SU-DHL-6 (cell line): Measurements from ENCODE around the gene TDRD1.

ENCODE experiments used
- EZH2phosphoT487 ChIP-seq: fragments of 200-600 bp; sonication (generic), shearing (Covaris generic); conservative IDR thresholded peaks from 2 replicates; pipeline ENCODE4 v1.6.1; 2018; ENCODE audit warnings: mild to moderate bottlenecking, antibody characterized with exemption, low read length, moderate library complexity, mixed read lengths
- TF ChIP-seq, protein P1 (sequence below): fragments of 200-600 bp; sonication (generic); IDR thresholded peaks from one replicate; pipeline ENCODE4 v1.5.1; 2017; ENCODE audit warnings: antibody characterized with exemption, mild to moderate bottlenecking, low read length, moderate library complexity; ENCODE audit not compliant: insufficient read depth, poor library complexity, severe bottlenecking

DNA sequence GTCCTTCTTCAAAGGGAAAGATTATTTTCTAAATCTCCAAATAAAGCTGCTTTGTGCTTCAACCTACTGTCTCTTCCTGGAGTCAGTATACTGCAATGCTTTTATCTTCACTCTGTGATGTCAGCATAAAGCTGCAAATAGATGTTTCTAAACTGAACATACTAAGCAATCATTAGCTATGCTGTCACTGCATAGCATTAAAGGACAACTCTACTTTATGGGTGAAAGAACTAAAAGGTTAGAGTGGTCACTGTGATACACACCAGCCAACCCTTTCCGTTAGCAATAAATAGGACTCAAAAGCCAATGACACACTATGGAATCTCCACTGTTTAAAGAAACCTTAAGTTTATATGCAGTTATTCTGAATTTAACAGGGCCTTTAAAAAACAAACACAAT lies 6.9 kb upstream of the TDRD1 start:
- TF ChIP-seq, protein P1, sequence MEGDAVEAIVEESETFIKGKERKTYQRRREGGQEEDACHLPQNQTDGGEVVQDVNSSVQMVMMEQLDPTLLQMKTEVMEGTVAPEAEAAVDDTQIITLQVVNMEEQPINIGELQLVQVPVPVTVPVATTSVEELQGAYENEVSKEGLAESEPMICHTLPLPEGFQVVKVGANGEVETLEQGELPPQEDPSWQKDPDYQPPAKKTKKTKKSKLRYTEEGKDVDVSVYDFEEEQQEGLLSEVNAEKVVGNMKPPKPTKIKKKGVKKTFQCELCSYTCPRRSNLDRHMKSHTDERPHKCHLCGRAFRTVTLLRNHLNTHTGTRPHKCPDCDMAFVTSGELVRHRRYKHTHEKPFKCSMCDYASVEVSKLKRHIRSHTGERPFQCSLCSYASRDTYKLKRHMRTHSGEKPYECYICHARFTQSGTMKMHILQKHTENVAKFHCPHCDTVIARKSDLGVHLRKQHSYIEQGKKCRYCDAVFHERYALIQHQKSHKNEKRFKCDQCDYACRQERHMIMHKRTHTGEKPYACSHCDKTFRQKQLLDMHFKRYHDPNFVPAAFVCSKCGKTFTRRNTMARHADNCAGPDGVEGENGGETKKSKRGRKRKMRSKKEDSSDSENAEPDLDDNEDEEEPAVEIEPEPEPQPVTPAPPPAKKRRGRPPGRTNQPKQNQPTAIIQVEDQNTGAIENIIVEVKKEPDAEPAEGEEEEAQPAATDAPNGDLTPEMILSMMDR, result no peak
- TF ChIP-seq EZH2phosphoT487, result no peak
